Ectodermal cell (in vitro differentiated cells): ENCODE measurements around the gene B3GALT4.

Experiments
- H3K27ac ChIP-seq: 2 replicates; pipeline ENCODE4 v1.7.0; 2013; ENCODE audit warnings: mild to moderate bottlenecking, low read depth, low read length; ENCODE audit not compliant: insufficient read depth, poor library complexity, severe bottlenecking
- H3K27me3 ChIP-seq: 2 replicates; pipeline ENCODE4 v1.7.0; 2013; ENCODE audit warnings: mild to moderate bottlenecking, low read length; ENCODE audit not compliant: insufficient read depth, control insufficient read depth, poor library complexity, severe bottlenecking
- H3K36me3 ChIP-seq: one replicate; pipeline ENCODE4 v1.7.0; 2013; ENCODE audit warnings: low read length; ENCODE audit not compliant: control insufficient read depth, insufficient read depth
- H3K4me1 ChIP-seq: one replicate; pipeline ENCODE4 v1.7.0; 2013; ENCODE audit warnings: low read length; ENCODE audit not compliant: control insufficient read depth, insufficient read depth
- H3K4me3 ChIP-seq: 2 replicates; pipeline ENCODE4 v1.7.0; 2013; ENCODE audit warnings: low read depth, low read length, control low read depth; ENCODE audit not compliant: insufficient read depth
- H3K9me3 ChIP-seq: 2 replicates; pipeline ENCODE4 v1.7.0; 2013; ENCODE audit warnings: mild to moderate bottlenecking, low read length, moderate library complexity; ENCODE audit not compliant: control insufficient read depth
- WGBS, 2 experiments: methylation state at CpG; one replicate each; pipeline ENCODE4 v1.1.7; 2013; ENCODE audit warnings: missing lambda C conversion rate in 2 of 2; 5-methylcytosine and 5-hydroxymethylcytosine counted together

B3GALT4 gene

GRCh38 chr6:33316603-33317418 lies 39.9 kb downstream of the B3GALT4 start:
- no peak overlapping the region for H3K27ac ChIP-seq
- peak overlapping the region; percentile 59 for H3K4me3 ChIP-seq
- H3K36me3 ChIP-seq, result peaks cover 26% of the 10 kb centered on the region
- H3K9me3 ChIP-seq, result no peaks in the 10 kb centered on the region
- H3K4me1 ChIP-seq, result peaks cover 40% of the 10 kb centered on the region
- peaks cover 16% of the 10 kb centered on the region for H3K27me3 ChIP-seq
- WGBS, 2 experiments, result 76 to 79% methylated on average over 17 to 19 of the region's 19 CpGs

DNA sequence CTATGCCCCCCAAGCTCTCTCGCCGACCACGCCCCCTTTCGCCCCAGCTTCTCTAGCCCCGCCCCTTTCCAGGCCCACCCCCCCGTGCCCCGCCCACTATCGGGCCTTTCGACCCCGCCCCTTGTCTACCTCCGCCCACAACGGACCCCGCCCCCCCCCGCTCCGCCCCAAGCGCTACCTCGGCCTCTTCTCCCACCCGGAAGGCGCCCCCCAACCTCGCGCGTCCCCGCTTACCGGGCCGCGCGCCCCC lies 40.4 kb downstream of the B3GALT4 start:
- H3K27me3 ChIP-seq, result peaks cover 11% of the 10 kb centered on the region
- peaks cover 26% of the 10 kb centered on the region for H3K36me3 ChIP-seq
- peaks cover 43% of the 10 kb centered on the region for H3K4me1 ChIP-seq
- H3K27ac ChIP-seq, result no peak overlapping the region
- peak overlapping the region; percentile 59 for H3K4me3 ChIP-seq
- H3K9me3 ChIP-seq, result no peaks in the 10 kb centered on the region
- WGBS, 2 experiments, result 0% methylated on average over 20 to 24 of the region's 27 CpGs

GRCh38 chr6:33317669-33318425 lies 40.9 kb downstream of the B3GALT4 start, which contains the start of gene ZBTB22:
Gene ZBTB22 (minus strand): TSS chr6:33317744. CDS start chr6:33316916, 828 bp downstream.
- Histone ChIP-seq H3K4me3 (peak within 1 kb of the TSS; percentile 59), H3K36me3 (peaks cover 26% of the 10 kb centered on the region), H3K27ac (peak within 1 kb of the TSS; percentile 85), H3K4me1 (peaks cover 39% of the 10 kb centered on the region), H3K27me3 (peaks cover 6% of the 10 kb centered on the region), H3K9me3 (no peaks in the 10 kb centered on the region)
- 1 to 2% methylated on average over 44 of the region's 44 CpGs for WGBS, 2 experiments

- H3K27ac ChIP-seq, result peak overlapping the region; percentile 85
- H3K4me1 ChIP-seq, result peaks cover 39% of the 10 kb centered on the region
- peak overlapping the region; percentile 59 for H3K4me3 ChIP-seq
- no peaks in the 10 kb centered on the region for H3K9me3 ChIP-seq
- peaks cover 26% of the 10 kb centered on the region for H3K36me3 ChIP-seq
- no peaks in the 10 kb centered on the region for H3K27me3 ChIP-seq
- WGBS, 2 experiments, result 71 to 79% methylated on average over 8 of the region's 8 CpGs
Observed at GRCh38 chr6:33318426-33319073, 41.6 kb downstream of the B3GALT4 start.

DNA sequence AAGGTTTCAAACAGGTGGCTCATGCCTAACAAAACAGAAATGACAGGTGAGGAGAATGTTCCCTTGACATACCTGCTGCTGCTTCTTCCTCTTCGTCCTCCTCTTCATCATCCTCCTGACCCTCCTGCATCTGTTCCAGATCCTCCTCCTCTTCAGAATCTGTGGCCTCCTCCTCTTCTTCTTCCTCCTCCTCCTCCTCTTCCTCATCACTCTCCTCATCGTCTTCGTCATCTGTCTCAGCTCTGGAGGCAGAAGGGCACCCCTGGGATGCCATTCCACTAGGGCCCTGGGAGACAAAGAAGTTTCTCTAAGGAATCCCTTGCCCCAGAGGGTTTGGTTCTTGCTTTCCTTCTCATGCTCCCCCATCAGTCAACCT lies 43.0 kb downstream of the B3GALT4 start:
- H3K27ac ChIP-seq, result no peak overlapping the region
- peaks cover 36% of the 10 kb centered on the region for H3K4me1 ChIP-seq
- WGBS, 2 experiments, result 94 to 97% methylated on average over 3 of the region's 3 CpGs
- H3K36me3 ChIP-seq, result peaks cover 26% of the 10 kb centered on the region
- H3K9me3 ChIP-seq, result no peaks in the 10 kb centered on the region
- H3K4me3 ChIP-seq, result no peak overlapping the region
- H3K27me3 ChIP-seq, result no peaks in the 10 kb centered on the region

- Histone ChIP-seq H3K36me3 (peaks cover 26% of the 10 kb centered on the region), H3K4me3 (no peak overlapping the region), H3K27me3 (no peaks in the 10 kb centered on the region), H3K27ac (no peak overlapping the region), H3K9me3 (no peaks in the 10 kb centered on the region), H3K4me1 (peaks cover 36% of the 10 kb centered on the region)
- 88 to 91% methylated on average over 32 of the region's 32 CpGs for WGBS, 2 experiments
Observed at GRCh38 chr6:33320315-33321181, 43.6 kb downstream of the B3GALT4 start.

DNA sequence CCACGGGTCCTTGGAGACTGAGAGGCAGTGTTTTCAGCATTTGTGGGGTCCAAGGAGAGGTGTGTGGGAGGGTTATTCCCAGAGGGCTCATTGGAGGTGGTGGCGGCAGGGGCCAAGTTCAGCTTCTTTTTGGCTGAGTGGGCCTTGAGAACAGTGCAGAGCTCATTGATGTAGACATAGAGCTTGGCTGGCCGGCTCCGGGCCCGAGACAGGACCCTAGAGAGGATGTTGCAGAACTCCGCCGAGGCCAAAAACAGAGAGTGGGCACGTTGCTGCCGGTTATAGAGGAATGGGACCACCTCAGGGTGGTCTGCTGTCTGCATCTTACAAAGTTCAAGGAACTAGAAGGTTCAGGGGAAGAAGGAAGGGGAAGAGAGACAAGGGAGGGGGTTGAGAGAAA lies 44.3 kb downstream of the B3GALT4 start:
- 88 to 92% methylated on average over 9 of the region's 9 CpGs for WGBS, 2 experiments

GRCh38 chr6:33323623-33323948 lies 46.7 kb downstream of the B3GALT4 start:
- peaks cover 34% of the 10 kb centered on the region for H3K4me1 ChIP-seq
- WGBS, 2 experiments, result 5 to 7% methylated on average over 12 of the region's 12 CpGs
- H3K27ac ChIP-seq, result peak overlapping the region; percentile 47
- no peaks in the 10 kb centered on the region for H3K9me3 ChIP-seq
- H3K27me3 ChIP-seq, result no peaks in the 10 kb centered on the region
- H3K36me3 ChIP-seq, result peaks cover 26% of the 10 kb centered on the region
- peak overlapping the region; percentile 58 for H3K4me3 ChIP-seq

More for the DNA sequence above, 44.3 kb downstream of the B3GALT4 start:
- Histone ChIP-seq H3K4me1 (peaks cover 36% of the 10 kb centered on the region), H3K36me3 (peaks cover 26% of the 10 kb centered on the region), H3K9me3 (no peaks in the 10 kb centered on the region), H3K27ac (no peak overlapping the region), H3K4me3 (no peak overlapping the region), H3K27me3 (no peaks in the 10 kb centered on the region)

DNA sequence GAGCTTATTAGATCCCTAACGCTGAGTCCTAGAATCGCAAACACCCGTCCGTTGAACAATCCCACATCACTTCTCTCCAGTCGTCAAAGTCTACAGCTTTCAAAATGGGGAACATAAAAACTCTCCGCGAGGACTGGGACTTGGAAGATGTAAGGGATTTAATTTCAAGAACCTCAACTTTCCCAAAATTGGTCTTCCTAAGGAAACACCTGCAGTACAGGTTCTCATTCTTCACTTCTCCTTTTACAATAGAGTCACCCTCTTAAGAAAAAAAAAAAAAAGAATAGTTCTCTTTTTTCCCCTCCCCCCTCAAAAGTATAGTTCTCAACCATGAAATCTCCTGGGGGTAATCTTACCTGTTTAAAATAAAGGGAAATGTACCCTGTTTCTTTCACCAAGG lies 47.2 kb downstream of the B3GALT4 start:
- Histone ChIP-seq H3K4me1 (peaks cover 28% of the 10 kb centered on the region), H3K27ac (no peak overlapping the region), H3K36me3 (peaks cover 20% of the 10 kb centered on the region), H3K4me3 (no peak overlapping the region), H3K27me3 (no peaks in the 10 kb centered on the region), H3K9me3 (no peaks in the 10 kb centered on the region)
- 67 to 75% methylated on average over 7 of the region's 7 CpGs for WGBS, 2 experiments
